Sigmoid colon (tissue), 7 donors: ENCODE results near the gene SCEL. TPM values are rescaled to one million over a fixed set of nuclear protein-coding genes. Genes with fewer than 3 reads are reported as not detected.

Experiments used
- DNase-seq: peaks from one replicate; pipeline ENCODE4 v3.0.0-alpha.2; 2019
- H3K27ac ChIP-seq, 4 donors: fragments of 200-600 bp; sonication (generic); one replicate each; pipeline ENCODE4 v1.5.1; 2016 to 2019; ENCODE audit warnings: mild to moderate bottlenecking in 1 of 4
- H3K27me3 ChIP-seq, 3 donors: fragments of 200-600 bp; sonication (generic); one replicate each; pipeline ENCODE4 v1.5.1; 2019; ENCODE audit warnings: mild to moderate bottlenecking in 1 of 3
- H3K36me3 ChIP-seq, 4 donors: fragments of 200-600 bp; sonication (generic); one replicate each; pipeline ENCODE4 v1.5.1; 2016 to 2019
- H3K4me1 ChIP-seq, 4 donors: fragments of 200-600 bp; sonication (generic); one replicate each; pipeline ENCODE4 v1.5.1; 2017 to 2019
- H3K4me3 ChIP-seq, 4 donors: fragments of 200-600 bp; sonication (generic); one replicate each; pipeline ENCODE4 v1.5.1; 2017 to 2019; ENCODE audit warnings: mild to moderate bottlenecking in 2 of 4, moderate library complexity in 1 of 4
- H3K9me3 ChIP-seq, 4 donors: fragments of 200-600 bp in 3 of 4; sonication (generic) in 3 of 4; one replicate each; pipeline versions ENCODE4 v1.5.1 to v1.6.1; 2013 to 2019
- CTCF ChIP-seq, 4 experiments: fragments of 450-650 bp in 3 of 4; fragments of 200-600 bp in 1 of 4; IDR thresholded peaks; one replicate each; pipeline ENCODE4 v1.5.1; 2016 to 2019; ENCODE audit warnings: antibody characterized with exemption in 4 of 4, mild to moderate bottlenecking in 3 of 4, moderate library complexity in 2 of 4
- EP300 ChIP-seq, 4 donors: sonication (generic); formaldehyde crosslinking; IDR thresholded peaks; one replicate each; pipeline ENCODE4 v1.6.1; 2017; ENCODE audit warnings: antibody characterized with exemption in 4 of 4
- POLR2A ChIP-seq, 2 donors: fragments of 450-650 bp; IDR thresholded peaks; one replicate each; pipeline ENCODE4 v1.6.1; 2016; ENCODE audit warnings: antibody characterized with exemption in 2 of 2, mild to moderate bottlenecking in 2 of 2, moderate library complexity in 2 of 2
- POLR2AphosphoS5 ChIP-seq, 4 donors: sonication (generic); formaldehyde crosslinking; IDR thresholded peaks; one replicate each; pipeline ENCODE4 v1.6.1; 2017; ENCODE audit warnings: antibody characterized with exemption in 4 of 4
- WGBS, 2 donors: extraction: QIAGEN DNeasy Blood & Tissue Kit; methylation state at CpG; one replicate each; pipeline ENCODE4 v1.1.7; 2013; 5-methylcytosine and 5-hydroxymethylcytosine counted together
- intact Hi-C: fragments of 100-400 bp; cut with DNase I; formaldehyde crosslinking; loops from one replicate; pipeline ENCODE4 v1.15.1; 2023
- polyA plus RNA-seq, 3 donors: library from polyadenylated mRNA; stranded (reverse); fragments of 200-250 nt; gene quantifications; one replicate each; pipeline ENCODE4 v1.2.3, GENCODE V29; 2013
- total RNA-seq, 4 donors: library from RNA; depleted of rRNA; stranded (reverse); fragments of >200 nt; gene quantifications; one replicate each; pipeline ENCODE4 v1.1.0, GENCODE V29; 2016
- donor health status: healthy with polysubstance abuse.
- donor health status: Bipolar disorder and iron deficiency.
- donor health status: healthy.

SCEL gene
- total and polyA plus RNA-seq, 7 donors: 0.54 to 2.4 (median 2.1) TPM; not detected in 4

- no peak for DNase-seq
- H3K27ac ChIP-seq: no peak overlapping the region
- H3K36me3 ChIP-seq: no peaks in the 10 kb centered on the region
- H3K4me3 ChIP-seq: no peak overlapping the region
- no peak for TF ChIP-seq CTCF (IDR thresholded peaks at IDR 0.05)
- TF ChIP-seq EP300 (IDR thresholded peaks at IDR 0.05): no peak
- TF ChIP-seq POLR2AphosphoS5 (IDR thresholded peaks at IDR 0.05): no peak
- TF ChIP-seq POLR2A (IDR thresholded peaks at IDR 0.05): no peak
- H3K4me1 ChIP-seq: no peaks in the 10 kb centered on the region
- H3K9me3 ChIP-seq: no peaks in the 10 kb centered on the region
- 74 to 79% methylated on average over 4 of the region's 4 CpGs for whole genome bisulfite sequencing, 2 donors
- H3K27me3 ChIP-seq: no peaks in the 10 kb centered on the region
- intact Hi-C loops: no loop called here
Measured at GRCh38 chr13:77555246-77555645, 19.7 kb downstream of the SCEL start.

GRCh38 chr13:77558016-77558415 is 22.5 kb downstream of the SCEL start:
- Histone ChIP-seq H3K36me3 (no peaks in the 10 kb centered on the region), H3K27ac (no peak overlapping the region), H3K9me3 (no peaks in the 10 kb centered on the region), H3K4me1 (no peaks in the 10 kb centered on the region), H3K4me3 (no peak overlapping the region), H3K27me3 (no peaks in the 10 kb centered on the region)
- DNase-seq: no peak
- WGBS, 2 donors: 83 to 90% methylated on average over 3 of the region's 3 CpGs
- intact Hi-C loops: no loop called here
- no peak for TF ChIP-seq POLR2AphosphoS5 (IDR thresholded peaks at IDR 0.05)
- TF ChIP-seq CTCF (IDR thresholded peaks at IDR 0.05): no peak
- TF ChIP-seq EP300 (IDR thresholded peaks at IDR 0.05): no peak
- no peak for TF ChIP-seq POLR2A (IDR thresholded peaks at IDR 0.05)

GRCh38 chr13:77563111-77563510 is 27.6 kb downstream of the SCEL start:
- no peak for DNase-seq
- no peaks in the 10 kb centered on the region for H3K27me3 ChIP-seq
- 10 to 30% methylated on average over 1 of the region's 1 CpG for WGBS, 2 donors
- H3K4me1 ChIP-seq: no peaks in the 10 kb centered on the region
- intact Hi-C loops: no loop called here
- H3K9me3 ChIP-seq: no peaks in the 10 kb centered on the region
- no peak overlapping the region for H3K27ac ChIP-seq
- no peak overlapping the region for H3K4me3 ChIP-seq
- no peaks in the 10 kb centered on the region for H3K36me3 ChIP-seq
- TF ChIP-seq POLR2A (IDR thresholded peaks at IDR 0.05): no peak
- no peak for TF ChIP-seq EP300 (IDR thresholded peaks at IDR 0.05)
- TF ChIP-seq POLR2AphosphoS5 (IDR thresholded peaks at IDR 0.05): no peak

- no peak overlapping the region for H3K27ac ChIP-seq
- no peak for TF ChIP-seq POLR2AphosphoS5 (IDR thresholded peaks at IDR 0.05)
- TF ChIP-seq CTCF (IDR thresholded peaks at IDR 0.05): peak in 1 of 4 experiments; percentile 33
- H3K9me3 ChIP-seq: no peaks in the 10 kb centered on the region
- WGBS, 2 donors: 12 to 13% methylated on average over 2 of the region's 2 CpGs
- H3K36me3 ChIP-seq: no peaks in the 10 kb centered on the region
- DNase-seq: no peak
- no peaks in the 10 kb centered on the region for H3K27me3 ChIP-seq
- intact Hi-C loops: no loop called here
- H3K4me3 ChIP-seq: no peak overlapping the region
- H3K4me1 ChIP-seq: no peaks in the 10 kb centered on the region
Measured at GRCh38 chr13:77565635-77566034, 30.1 kb downstream of the SCEL start.

- intact Hi-C loops: no loop called here
Measured at GRCh38 chr13:77571956-77572355, 36.5 kb downstream of the SCEL start.

More at GRCh38 chr13:77571956-77572355, 36.5 kb downstream of the SCEL start:
- TF ChIP-seq POLR2AphosphoS5 (IDR thresholded peaks at IDR 0.05) (no peak), CTCF (IDR thresholded peaks at IDR 0.05) (no peak), POLR2A (IDR thresholded peaks at IDR 0.05) (no peak), EP300 (IDR thresholded peaks at IDR 0.05) (no peak)
- Histone ChIP-seq H3K27me3 (no peaks in the 10 kb centered on the region), H3K27ac (no peak overlapping the region), H3K4me3 (no peak overlapping the region), H3K9me3 (no peaks in the 10 kb centered on the region), H3K4me1 (no peaks in the 10 kb centered on the region), H3K36me3 (no peaks in the 10 kb centered on the region)
- WGBS, 2 donors: 62 to 82% methylated on average over 5 of the region's 5 CpGs
- DNase-seq: no peak
